ENCODE measurements around the gene ASB6. TPM values are rescaled to one million over a fixed set of nuclear protein-coding genes. Genes with fewer than 3 reads are reported as not detected.

ASB6 gene
- polyA plus RNA-seq, 1 experiment, result 23.2 TPM

- no peak for DNase-seq (ENCODE audit: low read depth)
- no peak for TF ChIP-seq CTCF (IDR thresholded peaks at IDR 0.05; ENCODE audit: insufficient read depth, low read depth, low read length)
- Histone ChIP-seq H3K36me3 (ENCODE audit: control insufficient read depth, insufficient read depth, low read length) (no peaks in the 10 kb centered on the region), H3K4me3 (ENCODE audit: low read depth, low read length) (no peak overlapping the region), H3K27me3 (ENCODE audit: control insufficient read depth, insufficient read depth, low read length) (no peaks in the 10 kb centered on the region)
- CTCF ChIA-PET, result no interaction called here
- POLR2A ChIA-PET, result no interaction called here
Observed at GRCh38 chr9:129591916-129592315, 50.0 kb downstream of the ASB6 start.

GRCh38 chr9:129590466-129590865 is 51.5 kb downstream of the ASB6 start:
- TF ChIP-seq CTCF (IDR thresholded peaks at IDR 0.05; ENCODE audit: insufficient read depth, low read depth, low read length), result no peak
- POLR2A ChIA-PET, result no interaction called here
- CTCF ChIA-PET, result no interaction called here

DNA sequence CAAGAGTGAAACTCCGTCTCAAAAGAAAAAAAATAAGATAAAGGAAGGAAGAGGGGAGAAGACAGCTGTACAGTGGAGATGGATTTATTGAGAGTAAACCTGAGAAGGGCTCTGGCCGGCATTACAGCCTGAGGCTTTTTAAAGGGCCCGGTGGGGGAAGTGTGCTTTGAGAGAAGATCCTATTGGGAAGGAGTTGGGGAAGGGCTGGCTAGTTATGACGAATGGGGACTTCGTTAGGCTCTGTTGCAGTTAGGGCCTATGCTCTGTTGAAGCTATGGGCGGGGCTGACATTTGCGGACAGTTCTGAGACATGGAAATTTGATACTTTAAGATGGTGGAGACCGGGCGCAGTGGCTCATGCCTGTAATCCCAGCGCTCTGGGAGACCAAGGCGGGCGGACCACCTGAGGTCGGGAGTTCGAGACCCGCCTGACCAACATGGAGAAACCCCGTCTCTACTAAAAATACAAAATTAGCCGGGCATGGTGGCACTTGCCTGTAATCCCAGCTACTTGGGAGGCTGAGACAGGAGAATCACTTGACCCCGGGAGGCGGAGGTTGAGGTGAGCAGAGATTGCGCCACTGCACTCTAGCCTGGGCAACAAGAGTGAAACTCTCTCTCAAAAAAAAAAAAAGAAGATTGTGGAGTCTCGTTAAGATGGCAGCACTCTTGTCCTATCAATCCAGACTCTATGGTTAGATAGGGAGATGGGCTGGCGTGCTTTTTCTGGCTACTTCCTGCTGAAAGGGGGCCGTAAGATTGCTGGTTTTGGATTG is 54.3 kb downstream of the ASB6 start:
- no peak for DNase-seq (ENCODE audit: low read depth)
- Histone ChIP-seq H3K36me3 (ENCODE audit: control insufficient read depth, insufficient read depth, low read length) (no peaks in the 10 kb centered on the region), H3K27me3 (ENCODE audit: control insufficient read depth, insufficient read depth, low read length) (no peaks in the 10 kb centered on the region), H3K4me3 (ENCODE audit: low read depth, low read length) (no peak overlapping the region)
- POLR2A ChIA-PET, result no interaction called here
- CTCF ChIA-PET, result interaction anchor here (0.6 to 1.6 kb wide), 3 partner anchors 8 to 24 kb away, joined by 3 to 9 read pairs (median 4); no protein-coding TSS in a partner anchor
- TF ChIP-seq CTCF (IDR thresholded peaks at IDR 0.05; ENCODE audit: insufficient read depth, low read depth, low read length), result no peak

More at GRCh38 chr9:129590466-129590865, 51.5 kb downstream of the ASB6 start:
- no peaks in the 10 kb centered on the region for H3K36me3 ChIP-seq (ENCODE audit: control insufficient read depth, insufficient read depth, low read length)
- no peaks in the 10 kb centered on the region for H3K27me3 ChIP-seq (ENCODE audit: control insufficient read depth, insufficient read depth, low read length)
- H3K4me3 ChIP-seq (ENCODE audit: low read depth, low read length), result no peak overlapping the region
- no peak for DNase-seq (ENCODE audit: low read depth)

- Histone ChIP-seq H3K36me3 (ENCODE audit: control insufficient read depth, insufficient read depth, low read length) (no peaks in the 10 kb centered on the region), H3K4me3 (ENCODE audit: low read depth, low read length) (no peak overlapping the region), H3K27me3 (ENCODE audit: control insufficient read depth, insufficient read depth, low read length) (no peaks in the 10 kb centered on the region)
- DNase-seq (ENCODE audit: low read depth), result no peak
- ChIA-PET POLR2A (interaction anchor here (0.6 kb wide), 2 partner anchors 32 to 126 kb away, joined by 3 to 9 read pairs; no protein-coding TSS in a partner anchor), CTCF (interaction anchor here (0.6 to 1.6 kb wide), 2 partner anchors 10 to 263 kb away, joined by 3 to 9 read pairs; no protein-coding TSS in a partner anchor)
- no peak for TF ChIP-seq CTCF (IDR thresholded peaks at IDR 0.05; ENCODE audit: insufficient read depth, low read depth, low read length)
Observed at GRCh38 chr9:129586685-129587084, 55.3 kb downstream of the ASB6 start.

DNA sequence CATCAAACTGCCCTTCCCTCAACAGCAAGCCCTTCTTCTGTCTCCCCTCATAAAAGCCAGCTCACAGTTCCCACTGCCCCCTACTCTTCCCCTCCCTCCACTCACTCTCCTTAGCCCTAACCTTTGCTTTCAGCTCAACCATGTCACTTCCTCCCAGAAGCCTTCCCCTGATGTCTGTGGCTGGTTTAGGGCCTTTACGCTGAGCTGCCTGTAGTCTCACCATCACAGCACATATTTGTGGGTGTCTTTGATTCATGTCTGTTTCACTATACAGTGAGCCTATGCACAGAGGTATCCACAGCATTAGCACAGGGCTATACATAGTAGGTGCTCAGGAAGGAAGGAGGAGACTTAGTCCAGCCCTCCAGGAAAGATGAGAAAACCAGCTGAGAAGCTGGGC is 55.7 kb downstream of the ASB6 start:
- DNase-seq (ENCODE audit: low read depth), result no peak
- no peaks in the 10 kb centered on the region for H3K27me3 ChIP-seq (ENCODE audit: control insufficient read depth, insufficient read depth, low read length)
- ChIA-PET CTCF (interaction anchor here (0.6 to 1.6 kb wide), 2 partner anchors 10 to 263 kb away, joined by 3 to 9 read pairs; no protein-coding TSS in a partner anchor), POLR2A (interaction anchor here (0.6 kb wide), 2 partner anchors 32 to 126 kb away, joined by 3 to 9 read pairs; no protein-coding TSS in a partner anchor)
- no peak overlapping the region for H3K4me3 ChIP-seq (ENCODE audit: low read depth, low read length)
- no peak for TF ChIP-seq CTCF (IDR thresholded peaks at IDR 0.05; ENCODE audit: insufficient read depth, low read depth, low read length)
- no peaks in the 10 kb centered on the region for H3K36me3 ChIP-seq (ENCODE audit: control insufficient read depth, insufficient read depth, low read length)
